Measurements from ENCODE around the gene UBL4B. TPM values are rescaled to one million over a fixed set of nuclear protein-coding genes. Genes with fewer than 3 reads are reported as not detected.

Gene UBL4B, protein sequence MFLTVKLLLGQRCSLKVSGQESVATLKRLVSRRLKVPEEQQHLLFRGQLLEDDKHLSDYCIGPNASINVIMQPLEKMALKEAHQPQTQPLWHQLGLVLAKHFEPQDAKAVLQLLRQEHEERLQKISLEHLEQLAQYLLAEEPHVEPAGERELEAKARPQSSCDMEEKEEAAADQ
- polyA plus RNA-seq (ENCODE audit: low read depth in 6 of 6) = not detected

DNA sequence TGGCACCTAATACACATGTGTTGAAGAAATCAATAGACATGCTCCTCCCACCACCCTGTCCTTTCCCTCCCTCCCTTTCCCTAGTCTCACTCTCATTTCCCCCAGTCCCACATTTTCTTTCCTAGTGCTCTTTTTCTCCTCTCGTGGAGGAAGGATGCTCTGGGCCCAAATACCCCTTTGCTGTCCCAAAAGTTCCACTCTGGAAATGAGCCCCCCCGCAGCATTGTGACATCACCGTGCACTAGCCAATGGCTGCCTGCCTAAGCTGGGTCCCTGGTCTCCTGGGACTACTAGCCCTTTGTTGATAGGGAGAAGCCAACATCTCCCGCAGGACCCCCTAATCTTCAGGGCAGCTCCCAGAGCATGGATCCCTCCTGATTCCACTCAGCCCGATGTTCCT is at the start of gene UBL4B:
UBL4B (plus strand) TSS at position 301 of the 400 bp plus-strand sequence; CDS start at position 393, 92 bp downstream.
- Mint-ChIP-seq H3K27ac (peak within 1 kb of the TSS in 1 of 6 donors; percentile 83), H3K27me3 (peaks cover 20 to 87% (median 73%) of the 10 kb centered on the region in 3 donors)

DNA sequence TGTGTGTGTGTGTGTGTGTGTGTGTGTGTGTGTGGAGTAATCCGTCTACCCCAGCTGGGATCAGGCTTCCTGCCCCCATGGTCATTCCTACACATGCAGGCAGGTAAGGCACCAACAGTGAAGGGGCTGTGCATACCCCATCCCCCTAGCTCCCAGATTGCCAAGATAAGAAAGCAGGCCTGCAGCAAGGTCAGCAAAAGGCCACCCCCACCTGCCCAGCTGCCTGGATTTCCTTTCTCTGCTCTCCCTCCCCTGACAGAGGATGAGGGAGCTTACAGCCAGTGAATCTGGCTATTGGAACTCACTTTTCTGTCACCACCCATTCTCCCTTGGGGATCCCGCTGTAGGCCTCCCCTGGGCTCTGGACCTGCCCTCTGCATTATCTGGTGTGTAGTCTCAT is 49.6 kb upstream of the UBL4B start:
- Mint-ChIP-seq H3K4me3 (no peak overlapping the region), H3K4me1 (peaks cover 4 to 12% (median 9%) of the 10 kb centered on the region in 3 donors)
- ATAC-seq (ENCODE audit: low read depth in 2 of 2) = no peak

More for the DNA sequence above, at the start of gene UBL4B:
- H3K36me3 Mint-ChIP-seq = no peaks in the 10 kb centered on the region
- DNase-seq = no peak
- H3K4me3 Mint-ChIP-seq = no peak within 1 kb of the TSS
- no peaks in the 10 kb centered on the region for H3K4me1 Mint-ChIP-seq
- H3K9me3 Mint-ChIP-seq = no peaks in the 10 kb centered on the region
- ATAC-seq (ENCODE audit: low read depth in 2 of 2) = no peak

DNA sequence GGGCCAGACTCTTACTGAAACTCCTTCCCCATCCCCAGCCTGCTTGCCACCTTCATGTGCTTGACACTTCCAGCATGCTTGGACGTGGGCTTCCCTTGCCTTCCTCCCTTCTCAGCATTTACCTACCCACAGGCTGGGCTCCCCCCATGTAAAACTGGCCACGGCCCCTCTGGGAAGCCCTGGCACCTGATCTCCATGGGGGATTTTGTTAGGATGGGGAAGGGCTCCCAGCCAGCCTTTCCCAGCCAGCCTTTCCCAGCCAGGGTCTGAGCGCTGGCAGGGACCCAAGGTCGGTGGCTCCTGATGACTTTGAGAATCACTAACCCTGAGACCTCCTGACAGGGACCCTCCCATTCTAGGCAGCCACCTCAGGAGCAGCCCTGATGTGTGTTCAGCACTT is 48.5 kb upstream of the UBL4B start:
- no peaks in the 10 kb centered on the region for H3K9me3 Mint-ChIP-seq
- H3K27ac Mint-ChIP-seq = no peak overlapping the region
- H3K27me3 Mint-ChIP-seq = peaks cover 21 to 41% (median 35%) of the 10 kb centered on the region in 3 donors
- DNase-seq (no peak), ATAC-seq (ENCODE audit: low read depth in 2 of 2) (no peak)
- H3K4me1 Mint-ChIP-seq = peaks cover 11 to 20% (median 18%) of the 10 kb centered on the region in 3 donors
- peaks cover 5 to 7% of the 10 kb centered on the region in 2 donors for H3K36me3 Mint-ChIP-seq
- H3K4me3 Mint-ChIP-seq = peak overlapping the region in 1 of 8 donors; percentile 6

More for the DNA sequence above, 49.6 kb upstream of the UBL4B start:
- Mint-ChIP-seq H3K36me3 (peaks cover 10 to 11% of the 10 kb centered on the region in 2 donors), H3K9me3 (no peaks in the 10 kb centered on the region), H3K27me3 (peaks cover 12 to 29% (median 25%) of the 10 kb centered on the region in 3 donors), H3K27ac (peak overlapping the region in 1 of 6 donors; percentile 83)
- DNase-seq = no peak

DNA sequence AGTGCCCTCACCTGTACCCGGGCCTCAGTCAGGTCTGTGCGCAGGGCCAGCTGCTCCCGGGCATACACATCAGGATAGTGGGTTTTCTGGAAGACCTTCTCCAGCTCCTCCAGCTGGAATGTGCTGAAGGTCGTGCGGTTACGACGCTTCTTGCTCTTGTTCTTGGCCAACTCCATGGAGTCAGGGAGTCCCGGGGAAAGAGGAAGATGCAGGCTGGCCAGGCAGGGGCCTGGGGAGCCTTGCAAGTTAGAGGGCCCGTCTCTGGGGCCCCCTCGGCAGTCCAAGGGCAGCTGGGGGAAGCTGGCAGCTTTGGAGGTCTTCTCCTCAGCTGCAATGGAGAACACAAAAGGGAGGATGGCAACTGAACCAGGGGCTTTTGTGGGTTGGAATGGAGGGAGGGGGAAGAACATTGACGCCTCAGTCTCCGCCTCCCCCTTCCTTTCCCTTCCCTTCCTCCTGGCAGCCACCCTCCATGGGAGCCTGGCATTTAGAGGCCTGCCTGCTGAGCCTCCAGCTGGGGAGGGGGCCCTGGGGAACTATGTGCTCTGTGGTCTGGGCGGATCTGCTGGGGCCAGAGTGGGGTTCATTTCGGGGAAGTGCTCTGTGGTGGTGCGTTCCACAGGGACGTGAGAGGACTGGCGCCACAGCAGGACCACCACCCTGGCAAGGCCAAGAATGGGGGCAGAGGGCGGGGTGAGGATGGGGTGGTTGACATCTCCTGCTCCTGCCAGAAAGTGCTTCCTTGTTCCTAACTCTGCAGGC is 47.5 kb upstream of the UBL4B start:
- Mint-ChIP-seq H3K4me3 (peak overlapping the region in 2 of 8 donors; percentile 17 to 53), H3K27ac (no peak overlapping the region), H3K27me3 (peaks cover 27 to 50% (median 39%) of the 10 kb centered on the region in 3 donors), H3K4me1 (peaks cover 14 to 30% (median 18%) of the 10 kb centered on the region in 3 donors), H3K9me3 (no peaks in the 10 kb centered on the region), H3K36me3 (peaks cover 5 to 8% of the 10 kb centered on the region in 2 donors)
- ATAC-seq (ENCODE audit: low read depth in 2 of 2) = no peak
- DNase-seq = no peak

DNA sequence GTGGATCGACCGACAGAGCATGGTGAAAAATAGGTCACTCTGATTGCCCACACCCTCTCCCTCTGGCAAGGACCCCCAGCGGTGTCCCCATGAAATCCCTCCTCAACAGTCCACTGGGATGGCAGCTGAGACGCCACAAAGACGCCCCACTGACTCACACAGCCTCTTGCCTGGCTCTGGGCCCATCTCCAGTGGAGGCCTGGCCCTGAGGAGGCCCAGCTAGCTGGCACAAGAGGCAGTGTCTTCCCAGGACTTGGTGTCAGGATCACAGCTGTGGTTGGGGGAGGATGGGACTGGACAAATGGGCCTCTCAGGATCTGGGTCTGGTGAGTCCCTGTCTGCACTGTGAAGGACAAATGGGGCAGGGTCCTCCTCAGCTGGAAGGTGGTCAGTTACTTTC is 46.4 kb upstream of the UBL4B start:
- peak overlapping the region in 1 of 8 donors; percentile 21 for H3K4me3 Mint-ChIP-seq
- peak overlapping the region in 1 of 6 donors; percentile 26 for H3K27ac Mint-ChIP-seq

DNA sequence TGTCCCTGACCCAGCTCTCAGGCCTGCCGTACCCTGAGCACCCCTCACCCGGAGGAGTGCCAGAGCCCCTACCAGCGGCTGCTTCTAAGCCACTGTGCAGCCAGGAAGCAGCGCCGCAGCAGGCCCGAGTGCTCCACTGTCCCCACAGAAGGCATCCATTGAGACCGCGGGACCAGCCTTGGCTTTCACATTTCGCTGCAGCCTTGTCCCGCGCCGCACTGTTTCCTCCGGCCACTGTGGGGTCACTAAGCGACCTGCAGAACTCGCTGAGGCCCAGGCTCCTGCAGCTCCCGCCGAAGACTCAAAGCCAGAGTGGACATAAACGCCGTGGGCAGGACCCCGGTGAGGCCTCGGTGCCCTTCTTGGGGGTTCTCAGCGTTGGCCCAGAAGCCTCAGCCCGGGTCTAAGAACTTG is 44.8 kb upstream of the UBL4B start:
- ATAC-seq (ENCODE audit: low read depth in 2 of 2) (no peak), DNase-seq (no peak)
- Mint-ChIP-seq H3K4me1 (peaks cover 16 to 30% (median 22%) of the 10 kb centered on the region in 3 donors), H3K36me3 (peaks cover 0 to 8% of the 10 kb centered on the region in 2 donors), H3K27ac (peak overlapping the region in 3 of 6 donors; percentile 6 to 65 (median 64)), H3K27me3 (peaks cover 45 to 74% (median 63%) of the 10 kb centered on the region in 3 donors), H3K4me3 (peak overlapping the region in 6 of 8 donors; percentile 67 to 91 (median 75)), H3K9me3 (no peaks in the 10 kb centered on the region)

More for the DNA sequence above, 46.4 kb upstream of the UBL4B start:
- DNase-seq = no peak
- Mint-ChIP-seq H3K9me3 (no peaks in the 10 kb centered on the region), H3K4me1 (peaks cover 16 to 30% (median 17%) of the 10 kb centered on the region in 3 donors), H3K27me3 (peaks cover 29 to 57% (median 47%) of the 10 kb centered on the region in 3 donors), H3K36me3 (peaks cover 0 to 8% of the 10 kb centered on the region in 2 donors)
- ATAC-seq (ENCODE audit: low read depth in 2 of 2) = no peak

DNA sequence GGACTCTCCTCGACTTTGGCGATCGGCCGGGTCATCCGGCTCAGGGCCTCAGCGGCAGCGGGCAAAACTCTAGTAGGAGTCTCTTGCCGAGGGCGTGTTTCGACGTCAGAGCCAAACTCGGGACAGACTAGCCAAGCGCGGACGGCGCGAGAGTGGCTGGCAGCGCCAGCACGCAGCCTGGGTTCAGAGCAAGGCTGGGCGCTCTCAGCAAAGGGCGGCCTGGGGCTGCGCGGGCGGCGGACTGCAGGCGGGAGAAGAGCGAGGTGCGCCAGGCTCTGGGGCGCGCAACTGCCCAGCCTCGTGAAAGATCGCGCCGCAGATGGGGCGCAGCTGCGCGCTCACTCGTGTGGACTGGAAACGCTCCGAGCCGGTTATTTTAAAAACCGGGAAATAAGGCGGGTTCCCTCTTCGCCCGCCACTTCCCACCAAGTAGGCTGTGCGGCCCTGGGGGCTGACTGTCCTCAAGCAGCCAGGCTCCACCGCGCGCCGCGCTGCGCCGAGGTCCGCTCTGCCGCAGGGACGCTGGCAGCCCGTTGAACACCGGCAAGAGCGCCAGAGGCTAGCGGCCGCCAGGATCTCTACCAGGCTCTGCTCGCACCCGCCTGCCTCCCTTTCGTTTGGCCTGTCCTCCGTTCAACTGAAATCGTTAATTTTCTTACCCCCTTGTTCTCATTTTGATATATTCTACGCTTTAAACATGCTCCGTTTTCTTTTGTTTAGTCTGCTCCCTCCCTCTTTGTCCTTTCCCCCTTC is 44.2 kb upstream of the UBL4B start:
- peak; percentile 35 for DNase-seq
- Mint-ChIP-seq H3K27me3 (peaks cover 51 to 80% (median 68%) of the 10 kb centered on the region in 3 donors), H3K4me3 (peak overlapping the region; percentile 67 to 91 (median 88)), H3K9me3 (no peaks in the 10 kb centered on the region), H3K27ac (peak overlapping the region; percentile 41 to 90 (median 74)), H3K36me3 (peaks cover 0 to 8% of the 10 kb centered on the region in 2 donors), H3K4me1 (peaks cover 16 to 30% (median 22%) of the 10 kb centered on the region in 3 donors)
- ATAC-seq (ENCODE audit: low read depth in 2 of 2) = peak; percentile 13 to 37

DNA sequence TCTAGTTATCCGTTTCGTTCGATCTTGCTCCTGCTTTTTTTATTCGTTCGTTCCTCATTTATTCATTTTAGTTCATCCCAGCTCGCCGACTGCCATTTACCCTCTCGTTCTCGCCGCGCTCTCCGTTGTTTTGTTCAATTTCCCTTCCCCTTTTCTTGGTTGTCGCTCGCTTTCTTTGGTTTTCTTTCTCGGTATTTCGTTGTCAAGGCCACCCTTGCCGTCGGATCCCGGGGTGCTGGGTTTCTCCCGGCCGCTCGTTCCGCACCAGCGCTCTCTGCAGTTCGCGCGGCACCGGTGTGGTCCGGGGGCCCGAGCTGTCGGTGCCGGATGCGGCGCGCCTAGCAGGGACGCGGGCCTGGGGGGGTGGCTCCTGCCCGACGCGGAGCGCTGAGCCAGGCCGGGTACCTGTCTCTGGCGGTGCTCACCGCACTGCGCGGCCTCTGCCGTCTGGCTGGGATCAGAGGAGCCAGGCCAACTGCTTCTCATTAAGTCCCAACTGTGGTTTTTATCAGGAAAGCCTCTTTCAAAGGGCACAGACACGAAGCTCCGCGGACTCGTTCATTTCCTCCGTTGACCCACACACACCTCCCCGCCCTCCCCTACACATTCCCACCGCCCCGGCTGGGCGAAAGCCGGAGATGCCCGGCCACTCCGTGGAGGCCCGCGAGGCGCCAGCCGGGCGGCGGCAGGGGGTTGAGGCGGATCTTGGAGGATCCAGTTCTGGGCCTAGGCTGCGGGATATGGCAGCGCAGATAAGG is 43.4 kb upstream of the UBL4B start:
- ATAC-seq (ENCODE audit: low read depth in 2 of 2) (peak; percentile 53 to 60), DNase-seq (peak; percentile 48)
- Mint-ChIP-seq H3K9me3 (no peaks in the 10 kb centered on the region), H3K4me1 (peaks cover 12 to 30% (median 22%) of the 10 kb centered on the region in 3 donors), H3K27ac (peak overlapping the region in 5 of 6 donors; percentile 41 to 90 (median 83)), H3K4me3 (peak overlapping the region; percentile 68 to 91 (median 88)), H3K27me3 (peaks cover 56 to 86% (median 76%) of the 10 kb centered on the region in 3 donors), H3K36me3 (peaks cover 0 to 8% of the 10 kb centered on the region in 2 donors)

DNA sequence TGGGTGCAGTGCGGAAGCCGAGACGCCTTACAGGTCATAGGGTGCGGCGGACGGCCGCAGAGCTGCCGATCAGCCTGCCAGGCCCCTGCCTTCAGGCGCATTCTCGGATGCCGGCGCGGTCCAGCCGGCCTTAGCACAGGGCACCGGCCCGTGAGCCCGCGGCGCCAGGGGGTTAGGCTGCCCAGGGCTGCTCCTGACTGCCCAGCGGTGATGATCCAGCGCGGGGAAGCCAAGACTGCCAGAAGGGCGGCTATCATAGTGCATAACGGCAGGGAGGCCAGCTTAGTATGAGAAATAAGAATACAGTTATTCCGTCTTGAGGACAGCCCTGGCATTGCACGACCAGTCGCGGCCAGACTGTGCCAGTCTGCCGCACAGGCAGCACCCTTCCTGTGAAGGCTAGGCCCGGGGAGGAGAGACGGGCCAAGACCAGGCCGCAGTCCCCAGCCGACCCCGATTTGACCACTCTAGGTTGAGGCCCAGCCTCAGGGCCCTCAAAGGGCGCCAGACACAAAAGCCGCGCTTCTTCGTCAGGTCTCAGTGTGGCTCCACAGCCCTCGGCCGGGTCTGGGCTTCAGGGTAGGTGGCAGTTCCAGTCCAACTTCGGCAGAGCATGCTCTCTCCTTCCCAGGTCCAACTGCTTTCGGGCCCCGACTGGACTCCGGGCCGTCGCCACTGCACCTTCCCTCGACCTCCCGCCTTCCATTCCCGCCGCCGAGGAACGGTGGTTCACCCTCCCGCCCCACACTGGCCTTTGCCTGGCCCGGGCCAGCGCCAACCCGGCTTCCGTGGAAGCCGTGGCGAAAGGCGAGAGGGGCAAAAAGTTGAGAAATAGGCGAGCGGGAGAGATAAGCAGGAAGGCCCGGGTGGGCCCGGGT is 42.6 kb upstream of the UBL4B start:
- peak overlapping the region; percentile 67 to 91 (median 75) for H3K4me3 Mint-ChIP-seq
- peaks cover 12 to 30% (median 22%) of the 10 kb centered on the region in 3 donors for H3K4me1 Mint-ChIP-seq
- H3K27ac Mint-ChIP-seq = peak overlapping the region in 1 of 6 donors; percentile 61
- peaks cover 0 to 8% of the 10 kb centered on the region in 2 donors for H3K36me3 Mint-ChIP-seq
- ATAC-seq (ENCODE audit: low read depth in 2 of 2) (peak; percentile 31 to 32), DNase-seq (no peak)
- peaks cover 65 to 92% (median 81%) of the 10 kb centered on the region in 3 donors for H3K27me3 Mint-ChIP-seq
- no peaks in the 10 kb centered on the region for H3K9me3 Mint-ChIP-seq

DNA sequence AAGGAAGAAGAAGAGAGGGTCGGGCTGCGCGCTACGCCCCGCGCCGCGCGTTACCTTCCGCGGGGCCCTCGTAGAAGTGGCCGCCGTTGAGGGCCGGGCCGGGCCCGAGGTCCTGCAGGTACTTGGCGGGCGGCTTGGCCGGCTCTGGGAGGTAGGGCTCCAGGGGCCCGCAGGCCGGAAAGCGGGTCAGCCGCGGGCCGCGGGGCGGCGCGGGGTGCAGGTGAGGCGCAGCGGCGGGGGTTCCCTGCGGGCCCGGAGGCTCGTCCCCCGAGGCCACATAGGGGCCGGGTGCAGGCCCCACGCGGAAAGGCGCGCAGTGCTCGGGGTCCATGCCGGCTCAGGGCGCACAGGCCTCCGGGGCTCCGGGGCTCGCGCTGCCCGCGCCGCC is 42.0 kb upstream of the UBL4B start:
- peaks cover 0 to 8% of the 10 kb centered on the region in 2 donors for H3K36me3 Mint-ChIP-seq
- H3K27me3 Mint-ChIP-seq = peaks cover 70 to 92% (median 83%) of the 10 kb centered on the region in 3 donors
- ATAC-seq (ENCODE audit: low read depth in 2 of 2) (peak; percentile 22 to 28), DNase-seq (no peak)
- H3K27ac Mint-ChIP-seq = peak overlapping the region in 1 of 6 donors; percentile 61
- no peaks in the 10 kb centered on the region for H3K9me3 Mint-ChIP-seq
- H3K4me1 Mint-ChIP-seq = peaks cover 12 to 30% (median 22%) of the 10 kb centered on the region in 3 donors
- H3K4me3 Mint-ChIP-seq = peak overlapping the region in 7 of 8 donors; percentile 67 to 91 (median 75)

DNA sequence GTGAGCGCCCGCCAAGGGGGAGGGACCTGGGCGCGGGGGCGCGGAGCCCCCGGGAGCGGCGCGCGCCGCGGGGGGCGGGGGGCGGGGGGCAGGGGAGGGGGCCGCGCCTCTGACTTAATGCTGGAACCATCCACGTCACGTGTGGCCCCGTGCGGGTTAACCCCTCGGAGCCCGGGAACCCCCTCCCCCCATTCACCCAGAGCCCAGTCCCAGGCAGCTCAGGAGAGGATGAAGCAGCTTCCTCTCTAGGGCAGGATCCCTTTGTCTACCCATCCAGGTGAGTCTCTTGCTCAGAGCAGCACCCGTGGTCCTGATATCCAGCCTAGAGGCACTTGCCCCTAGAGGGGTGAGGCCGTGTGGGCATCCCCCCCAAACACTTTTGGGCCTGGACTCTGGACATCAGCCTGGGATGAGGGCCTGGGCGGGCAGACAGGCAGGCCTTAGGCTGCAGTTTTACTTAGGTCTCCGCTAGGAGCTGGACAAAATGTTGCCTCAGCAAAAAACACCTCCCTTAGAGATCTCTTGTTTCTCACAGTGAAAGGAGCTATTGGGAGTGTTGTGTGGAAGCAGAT is 41.5 kb upstream of the UBL4B start, which contains the start of gene ALX3:
ALX3 (minus strand) TSS at position 2 of the 572 bp plus-strand sequence. CDS start 60 bp downstream, outside the sequence.
- Mint-ChIP-seq H3K36me3 (peaks cover 0 to 8% of the 10 kb centered on the region in 2 donors), H3K27ac (peak within 1 kb of the TSS in 1 of 6 donors; percentile 61), H3K4me3 (peak within 1 kb of the TSS; percentile 67 to 91 (median 75))

More for the DNA sequence above, 41.5 kb upstream of the UBL4B start, which contains the start of gene ALX3:
- Mint-ChIP-seq H3K4me1 (peaks cover 12 to 30% (median 22%) of the 10 kb centered on the region in 3 donors), H3K27me3 (peaks cover 70 to 93% (median 83%) of the 10 kb centered on the region in 3 donors), H3K9me3 (no peaks in the 10 kb centered on the region)
- DNase-seq (no peak), ATAC-seq (ENCODE audit: low read depth in 2 of 2) (no peak)

All from naive B cell (primary cell).